Mucosa of gallbladder (tissue), 1 donor: ENCODE data around the gene ZNF672. TPM values are rescaled to one million over a fixed set of nuclear protein-coding genes. Genes with fewer than 3 reads are reported as not detected.
"Not testable (repeated sequence)": the region's sequence is repeated elsewhere in the genome, so short reads cannot be mapped to it uniquely, and the experiment has no call there.

Experiments used
- DNase-seq: peaks from one replicate; pipeline ENCODE4 v3.0.0-alpha.2; 2020; ENCODE audit warnings: low spot score
- total RNA-seq: library from RNA; stranded (reverse); gene quantifications from one replicate; pipeline ENCODE4 v1.2.1, GENCODE V29; 2021
- donor health status: DM: no; HTN: no; CAD: no.

ZNF672 gene
- total RNA-seq, 1 donor from 2014 or later = 41.6 TPM

DNA sequence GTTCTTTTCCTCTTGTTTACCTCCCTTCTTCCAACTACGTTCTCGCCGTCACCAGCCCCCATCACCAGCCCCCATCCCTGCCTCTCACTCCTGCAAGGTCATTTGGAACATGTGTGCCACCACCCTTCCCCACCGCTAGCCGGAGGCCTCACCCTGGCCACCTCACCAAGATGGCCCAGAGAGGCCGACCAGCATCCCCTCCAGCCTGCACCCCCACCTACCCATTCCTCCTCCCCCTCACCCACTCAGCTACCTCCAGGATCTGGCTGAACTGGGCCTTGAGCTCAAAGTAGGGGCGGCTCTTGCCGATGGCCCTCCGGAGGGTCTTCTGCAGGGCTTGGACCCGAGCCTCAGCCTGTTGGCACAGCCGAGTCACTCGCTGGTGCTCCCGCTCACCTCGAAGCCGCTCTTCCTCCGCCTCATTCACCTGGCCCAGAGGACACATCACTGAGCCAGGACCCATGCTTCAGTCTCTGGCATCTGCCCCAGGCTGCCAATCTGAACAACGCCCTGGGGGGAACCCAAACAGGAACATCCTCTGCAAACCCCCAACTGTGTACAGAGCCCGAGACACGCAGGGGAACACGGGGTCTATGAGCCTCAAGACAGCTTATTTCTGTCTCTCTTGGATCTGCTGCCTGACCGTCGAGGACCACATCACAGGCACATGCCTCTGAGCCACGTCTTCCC, 25.1 kb upstream of the ZNF672 start:
- no peak for DNase-seq

DNA sequence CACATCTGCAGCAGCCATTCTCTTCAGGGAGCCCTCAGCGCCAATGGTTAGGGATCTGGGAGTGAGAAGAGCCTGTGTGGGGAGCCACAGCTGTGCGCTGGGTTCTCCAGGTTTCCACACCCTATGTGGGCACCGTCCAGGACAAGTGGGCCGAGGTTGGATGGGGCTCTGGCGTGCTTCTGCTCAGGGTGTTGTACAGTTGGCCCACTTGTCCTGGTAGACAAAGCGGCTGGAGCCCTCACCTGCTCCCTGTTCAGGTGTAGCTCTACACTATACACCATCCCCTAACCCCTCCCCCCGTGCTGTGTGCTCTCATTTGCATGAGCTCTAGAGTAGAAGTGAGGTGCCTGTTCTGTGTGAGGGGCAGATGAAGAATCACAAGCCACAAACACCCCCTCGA, 24.5 kb upstream of the ZNF672 start:
- DNase-seq = no peak

DNA sequence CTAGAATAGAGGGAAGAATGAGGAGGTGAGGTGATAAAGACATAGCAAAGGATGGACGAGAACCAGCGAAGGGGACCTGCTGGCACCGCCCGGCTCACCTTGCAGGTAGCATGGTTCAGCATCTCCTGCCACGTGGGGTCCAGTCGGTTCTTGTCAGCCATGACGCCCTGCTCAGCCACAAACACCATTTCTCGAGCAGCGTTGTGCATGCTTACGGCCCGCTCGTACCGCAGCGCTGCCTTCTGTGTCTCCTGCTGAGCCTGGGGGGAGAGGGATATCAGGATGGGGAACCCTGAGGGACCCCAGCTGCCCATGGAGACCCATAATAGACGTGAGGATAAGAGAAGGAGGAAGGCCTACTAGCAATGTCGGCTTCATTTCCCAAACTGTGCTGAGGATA, 23.7 kb upstream of the ZNF672 start:
- DNase-seq = peak; percentile 4

DNA sequence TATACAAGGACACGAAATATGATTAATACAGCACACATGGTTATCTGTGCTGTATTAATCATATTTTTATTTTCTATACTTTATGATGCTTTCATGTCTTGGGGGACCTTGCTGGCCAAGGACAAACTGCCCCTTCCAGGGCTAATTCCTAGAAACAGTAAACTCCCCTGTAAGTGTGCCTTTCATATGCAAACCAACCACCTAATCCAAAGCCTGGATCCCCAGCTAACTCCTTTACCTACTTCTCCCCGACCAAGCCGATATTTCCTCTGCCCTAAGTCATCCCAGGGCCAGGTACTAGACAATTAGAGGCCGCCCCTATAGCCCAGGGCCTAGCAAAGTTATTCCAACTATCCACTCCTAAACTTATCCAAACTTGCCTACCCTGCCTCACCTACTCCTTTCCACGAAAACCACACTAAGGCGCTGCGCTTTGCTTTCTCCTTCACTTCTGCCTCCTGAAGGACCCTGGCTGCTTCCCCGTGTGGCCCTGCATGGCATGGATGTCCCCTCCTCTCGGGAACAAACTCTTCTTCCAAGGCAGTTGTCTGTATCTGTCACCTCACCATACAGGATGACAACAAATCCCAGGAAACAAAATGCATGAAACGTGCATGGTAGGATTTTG, 22.5 kb upstream of the ZNF672 start:
- DNase-seq = no peak

DNA sequence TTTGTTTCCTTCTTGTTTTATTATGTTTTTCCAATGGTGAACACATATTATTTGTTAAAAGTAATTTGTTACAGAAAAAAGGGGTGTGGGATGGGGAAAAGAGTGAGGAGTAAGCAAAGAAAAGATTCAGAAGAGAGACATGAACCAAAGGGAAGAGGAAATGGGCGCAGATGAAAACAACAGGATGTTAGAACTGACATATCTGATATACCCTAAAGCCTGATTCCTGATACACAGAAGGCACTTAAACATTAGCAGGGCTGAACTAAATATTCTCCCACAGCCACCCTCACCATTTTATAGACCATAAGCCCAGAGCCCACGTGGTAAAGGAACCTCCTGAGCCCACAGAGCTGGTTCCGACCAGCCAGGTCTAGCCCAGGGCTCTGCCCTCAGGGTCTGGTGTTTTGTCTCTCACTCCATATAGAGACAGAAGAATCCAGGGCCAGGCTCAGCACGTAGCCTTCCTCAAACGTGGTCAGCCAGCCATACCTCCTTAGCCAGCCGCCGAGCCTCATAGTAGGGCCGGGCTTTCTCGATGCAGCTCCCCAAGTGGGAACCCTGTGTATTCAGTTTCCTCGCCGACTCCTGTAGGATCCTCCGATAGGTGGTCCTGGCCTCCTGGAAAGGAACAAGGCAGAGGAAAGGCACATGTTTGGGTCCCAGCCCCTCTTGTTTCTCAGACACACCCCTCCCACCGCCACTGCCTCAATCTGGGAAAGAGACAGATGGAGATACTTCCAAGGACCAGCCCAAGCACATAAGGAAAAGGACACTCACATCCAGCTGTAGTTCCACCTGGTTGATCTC, 21.8 kb upstream of the ZNF672 start:
- no peak for DNase-seq

DNA sequence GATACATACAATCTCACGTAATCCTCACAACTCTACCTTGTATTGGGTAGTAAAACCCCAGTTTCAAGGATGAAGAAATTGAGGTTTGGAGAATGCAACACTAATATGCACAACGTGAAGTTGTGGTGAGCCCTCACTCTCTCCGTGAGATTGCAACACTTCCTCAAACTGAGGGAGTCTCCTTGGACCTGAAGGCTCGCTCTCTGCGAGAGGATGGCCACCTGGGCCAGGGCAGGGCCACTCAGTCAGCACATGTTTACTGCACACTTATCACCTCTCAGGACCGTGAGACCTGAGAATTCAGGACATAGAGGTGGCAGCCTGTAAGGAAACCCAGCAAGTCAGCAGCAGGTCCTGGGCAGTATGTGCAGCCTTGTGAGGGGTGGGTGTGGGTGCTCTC, 21.0 kb upstream of the ZNF672 start:
- DNase-seq = no peak

DNA sequence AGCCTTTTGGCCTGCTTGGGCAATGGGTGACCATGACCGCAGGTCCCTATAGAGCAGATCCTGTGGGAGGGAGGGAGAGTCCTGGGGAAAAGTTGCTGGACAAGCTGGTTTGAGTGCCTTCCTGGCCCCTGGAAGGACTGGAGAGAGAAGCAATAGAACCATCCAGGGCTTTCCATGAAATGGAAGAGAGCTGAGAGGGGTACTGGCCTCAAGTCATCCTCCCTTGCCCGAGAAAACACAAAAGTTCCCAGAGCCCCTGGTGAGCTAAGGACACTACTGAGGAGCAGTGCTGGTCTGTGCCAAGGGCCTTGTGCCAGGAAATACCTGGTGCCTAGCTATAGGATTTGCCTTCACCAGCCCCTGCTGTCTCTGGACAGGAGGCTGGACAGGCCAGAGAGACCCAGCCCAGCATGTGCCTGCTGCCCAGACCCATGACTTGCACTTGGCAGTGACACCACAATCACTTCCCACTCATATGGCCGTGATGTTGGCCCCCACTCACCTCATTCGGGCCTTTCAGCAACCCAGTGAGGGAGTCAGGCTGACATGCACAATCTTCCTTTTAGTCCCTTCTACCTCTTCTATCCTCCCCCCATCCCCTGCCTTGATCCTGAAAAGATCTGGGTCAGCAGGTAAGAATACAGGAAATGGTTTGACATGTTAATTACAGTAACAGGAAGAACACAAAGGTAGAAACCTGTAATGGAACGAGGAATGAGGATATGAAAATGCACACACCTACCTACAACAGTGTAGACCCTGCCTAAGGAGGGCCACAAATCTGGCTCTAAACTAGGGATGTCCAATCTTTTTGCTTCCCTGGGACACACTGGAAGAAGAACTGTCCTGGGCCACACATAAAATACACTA, 19.3 kb upstream of the ZNF672 start:
- DNase-seq = no peak

DNA sequence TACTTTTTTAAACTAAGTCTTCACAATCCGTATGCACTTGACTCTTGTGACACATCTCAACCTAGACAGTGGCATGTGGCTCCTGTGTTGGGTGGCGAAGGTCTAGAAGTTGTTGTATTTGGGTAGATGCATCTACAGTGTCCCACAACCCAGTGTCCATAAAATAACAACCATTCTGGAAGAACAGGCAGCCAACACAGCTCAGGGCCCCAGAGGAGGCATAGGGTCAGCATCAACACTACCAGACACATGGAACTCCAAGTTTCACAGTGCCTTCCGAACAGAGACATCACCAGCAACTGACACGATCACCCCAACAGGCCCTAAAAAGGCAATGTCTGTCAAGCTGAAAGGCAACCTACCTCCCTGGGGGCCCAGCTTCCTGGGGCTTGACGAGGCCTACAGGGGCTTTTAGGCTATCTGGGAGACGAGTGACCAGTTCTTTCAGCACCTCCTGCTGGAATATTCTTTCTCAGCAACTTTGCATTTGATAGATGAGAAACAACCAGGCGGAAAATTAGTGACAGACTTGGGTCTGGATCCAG, 17.9 kb upstream of the ZNF672 start:
- peak; percentile 7 for DNase-seq

DNA sequence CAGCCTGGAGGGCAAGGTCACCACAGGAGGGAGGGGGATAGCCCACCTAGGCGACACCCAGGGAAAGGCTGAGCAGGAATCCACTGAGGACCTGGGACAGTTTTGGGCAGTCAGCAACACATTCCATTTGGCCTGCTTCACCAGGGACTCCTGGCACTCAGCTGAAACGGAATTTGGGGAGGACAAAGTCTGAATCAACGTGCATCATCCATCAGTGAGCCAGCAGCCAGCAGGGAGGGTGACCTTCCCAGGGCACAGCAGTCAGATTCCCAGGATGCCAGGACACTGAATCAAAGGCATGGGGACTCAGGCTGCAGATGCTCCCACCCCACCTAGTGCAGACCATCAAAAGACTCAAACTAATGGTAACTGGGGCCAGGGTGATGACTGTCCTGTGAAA, 16.9 kb upstream of the ZNF672 start:
- DNase-seq = no peak

DNA sequence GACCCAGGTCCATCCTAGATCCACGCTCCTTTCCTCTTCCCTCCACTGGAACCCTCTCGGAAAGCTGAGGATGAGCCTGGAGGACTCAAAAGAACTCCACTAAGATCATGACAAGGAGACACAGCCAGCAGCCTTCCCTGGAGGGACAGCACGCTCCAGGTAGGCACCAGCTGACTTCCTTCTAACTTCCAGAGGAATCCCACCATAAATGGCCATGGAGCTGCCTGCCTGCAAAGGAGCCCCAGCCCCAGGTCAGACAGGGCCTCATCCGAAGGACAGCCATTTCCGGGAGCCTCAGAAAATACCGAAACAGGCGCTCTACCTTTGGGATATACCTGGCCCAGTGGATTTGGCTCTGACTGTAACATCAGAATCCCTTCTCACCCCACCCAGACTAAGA, 16.4 kb upstream of the ZNF672 start:
- no peak for DNase-seq

DNA sequence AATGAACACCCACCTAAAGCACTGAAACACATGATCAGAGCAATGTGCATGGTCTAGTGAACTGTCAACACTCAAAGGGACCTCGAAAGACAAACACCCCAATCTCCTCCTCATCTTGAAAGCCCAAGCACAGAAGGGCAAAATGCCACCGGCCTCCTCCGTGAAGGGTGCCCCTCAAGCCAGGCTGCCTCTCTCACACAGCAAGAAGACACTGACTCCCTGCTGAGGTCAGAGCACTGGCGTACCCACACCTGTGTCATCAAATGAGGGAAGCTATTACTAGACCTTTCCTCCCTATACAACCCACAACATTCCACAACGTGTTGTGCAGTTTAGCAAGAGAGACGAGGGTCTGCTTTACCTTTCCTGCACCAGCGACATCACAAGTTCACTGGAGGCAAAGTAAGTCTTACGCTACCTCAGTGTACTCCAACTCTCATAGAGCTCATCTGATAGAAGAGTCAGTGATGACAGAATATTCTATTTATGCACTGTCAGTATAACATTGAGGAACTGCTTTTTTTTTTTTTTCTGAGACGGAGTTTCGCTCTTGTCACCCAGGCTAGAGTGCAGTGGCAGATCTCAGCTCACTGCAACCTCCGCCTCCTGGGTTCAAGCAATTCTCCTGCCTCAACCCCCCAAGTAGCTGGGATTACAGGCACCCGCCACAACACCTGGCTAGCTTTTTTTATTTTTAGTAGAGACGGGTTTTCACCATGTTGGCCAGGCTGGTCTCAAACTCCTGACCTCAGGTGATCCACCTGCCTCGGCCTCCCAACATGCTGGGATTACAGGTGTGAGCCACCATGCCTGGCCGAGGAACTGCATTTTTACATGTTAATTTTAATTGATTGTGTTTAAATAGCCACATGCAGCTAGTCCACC, 15.6 kb upstream of the ZNF672 start:
- DNase-seq = no peak

DNA sequence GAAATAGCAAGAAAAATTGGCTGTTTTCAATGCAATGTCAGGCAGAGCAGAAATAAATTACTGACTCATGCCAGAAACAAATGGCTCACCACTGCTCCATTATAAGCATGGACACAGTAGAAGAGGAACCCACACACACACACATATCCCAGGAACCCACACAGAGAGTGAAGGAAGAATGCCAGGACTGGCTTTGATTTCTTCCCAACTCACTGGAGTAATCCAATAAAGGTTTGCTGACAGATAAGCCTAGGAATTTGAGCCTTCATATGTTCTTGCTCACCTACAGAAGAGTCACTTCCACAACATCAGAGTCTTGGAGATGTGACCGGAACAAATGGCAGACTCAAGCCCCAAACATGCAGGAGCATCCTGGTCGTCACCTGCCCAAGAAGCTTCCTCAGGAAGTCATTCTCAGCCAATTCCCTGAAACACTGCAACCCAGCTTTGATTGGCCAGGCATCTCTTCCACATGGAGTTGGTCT, 14.5 kb upstream of the ZNF672 start:
- no peak for DNase-seq

DNA sequence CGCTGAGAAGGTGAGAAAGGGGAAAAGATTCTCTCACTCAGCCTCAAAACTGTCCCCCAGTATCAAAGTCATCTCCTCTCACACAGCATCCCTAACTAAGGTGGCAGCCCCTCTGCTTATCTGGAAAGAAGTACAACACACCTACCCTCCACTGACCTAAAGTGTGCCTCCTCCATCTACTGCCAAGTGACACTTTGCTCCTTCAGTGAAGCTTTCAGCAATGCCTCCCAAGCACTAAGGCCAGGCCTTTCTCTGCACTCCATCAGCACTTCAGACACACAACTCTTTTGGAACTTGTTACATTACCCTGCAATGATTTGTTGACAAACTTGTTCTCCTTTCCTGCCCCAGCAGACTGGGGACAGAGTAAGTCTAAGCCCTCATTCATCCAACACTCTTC, 13.7 kb upstream of the ZNF672 start:
- no peak for DNase-seq

DNA sequence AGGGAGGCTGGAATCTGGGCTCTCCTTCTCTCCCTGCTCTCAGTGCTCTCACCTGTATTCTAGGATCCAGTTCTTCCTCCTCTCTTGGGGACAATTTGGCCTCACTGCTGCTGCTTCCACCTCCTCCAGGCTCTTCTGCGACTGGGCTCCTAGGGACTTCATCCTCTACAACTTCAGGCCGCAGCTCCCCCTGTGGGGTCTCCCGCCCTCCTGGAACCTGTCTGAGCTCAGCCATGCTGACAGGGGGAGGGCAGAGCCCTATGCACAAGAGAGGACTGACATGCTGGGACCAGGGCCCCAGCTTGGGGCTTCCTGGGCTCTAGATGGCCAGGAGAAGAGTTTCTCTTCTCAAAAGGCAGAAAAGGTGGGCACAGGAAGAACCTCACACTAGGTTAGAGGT, 13.3 kb upstream of the ZNF672 start:
- no peak for DNase-seq

DNA sequence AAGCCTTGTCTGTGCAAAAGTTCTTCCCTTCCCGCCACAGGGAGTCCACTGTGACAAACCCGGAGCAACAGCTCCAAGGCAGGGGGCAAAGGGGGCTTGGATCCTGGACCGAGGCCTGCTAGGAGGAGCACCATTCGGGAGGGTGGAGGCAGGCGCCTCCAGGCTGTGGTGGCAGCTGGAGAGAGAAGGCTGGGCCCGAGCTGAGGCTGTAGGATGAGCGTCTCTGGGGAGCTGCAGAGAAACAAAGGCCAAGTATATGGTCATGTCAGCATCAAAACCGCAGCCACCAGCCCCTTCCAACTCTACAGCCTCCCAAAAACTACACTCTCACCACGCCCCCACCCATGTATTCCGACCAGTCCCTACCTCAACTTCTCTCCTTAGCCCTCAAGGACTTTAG, 12.9 kb upstream of the ZNF672 start:
- no peak for DNase-seq

DNA sequence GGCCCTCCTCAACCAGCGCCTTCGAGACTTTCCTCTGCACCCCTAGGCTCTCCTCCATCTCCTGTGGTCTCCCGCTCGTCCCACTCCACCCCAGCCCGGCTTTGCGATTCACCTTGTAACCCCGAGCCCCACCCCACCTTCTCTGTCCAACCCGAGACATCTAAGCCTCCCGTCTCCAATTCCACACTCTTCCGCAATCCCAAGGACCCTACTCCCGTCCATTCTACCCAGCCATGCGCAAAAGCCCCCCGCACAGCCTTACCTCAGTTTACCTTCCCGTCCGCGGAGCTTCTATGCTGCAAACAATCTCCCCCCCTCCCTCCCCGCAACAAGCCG, 12.5 kb upstream of the ZNF672 start:
- DNase-seq = no peak

DNA sequence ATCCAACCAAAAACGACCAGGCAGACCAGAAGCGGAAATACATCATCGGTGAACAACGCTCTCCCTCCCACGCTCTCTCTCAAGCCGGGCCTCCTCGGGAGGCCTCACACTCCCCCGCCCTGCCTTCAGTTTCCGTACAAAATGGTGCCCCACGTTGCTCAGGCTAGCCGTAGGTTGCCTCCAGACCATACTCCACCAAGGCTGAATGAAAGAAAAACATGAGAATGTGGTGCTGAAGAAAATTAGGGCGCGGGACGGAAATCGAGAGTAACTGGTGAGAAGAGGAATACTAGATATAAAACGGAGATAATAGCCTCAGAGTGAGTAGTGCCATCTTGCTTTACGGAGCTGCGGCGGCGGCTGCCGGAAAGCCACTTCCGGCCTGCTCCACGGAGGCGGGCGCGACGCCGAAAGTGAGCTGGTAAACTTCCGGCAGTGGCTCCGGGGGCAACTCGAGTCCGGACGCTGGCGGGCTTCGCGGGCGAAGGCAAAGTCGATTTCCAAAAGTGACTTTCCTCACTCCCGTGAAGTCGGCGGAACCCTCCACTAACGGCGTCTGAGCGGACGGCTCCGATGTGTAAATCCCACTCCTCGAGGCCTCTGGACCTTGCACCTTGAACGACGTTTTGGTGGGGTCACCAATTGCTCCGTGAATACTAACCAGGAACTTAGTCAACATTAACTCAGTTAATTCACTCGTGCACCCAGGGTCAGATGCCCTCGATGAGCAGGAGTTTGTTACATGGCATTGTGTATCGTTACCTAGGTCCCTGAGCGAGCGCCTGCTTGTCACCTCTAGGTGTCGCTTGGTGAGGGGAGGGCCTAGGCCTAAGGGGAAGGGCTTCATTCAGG, 11.9 kb upstream of the ZNF672 start, which contains the start of gene SH3BP5L:
SH3BP5L (minus strand) TSS at position 7 of the 852 bp plus-strand sequence. CDS start 980 bp downstream, outside the sequence.
- DNase-seq = peak; percentile 94

DNA sequence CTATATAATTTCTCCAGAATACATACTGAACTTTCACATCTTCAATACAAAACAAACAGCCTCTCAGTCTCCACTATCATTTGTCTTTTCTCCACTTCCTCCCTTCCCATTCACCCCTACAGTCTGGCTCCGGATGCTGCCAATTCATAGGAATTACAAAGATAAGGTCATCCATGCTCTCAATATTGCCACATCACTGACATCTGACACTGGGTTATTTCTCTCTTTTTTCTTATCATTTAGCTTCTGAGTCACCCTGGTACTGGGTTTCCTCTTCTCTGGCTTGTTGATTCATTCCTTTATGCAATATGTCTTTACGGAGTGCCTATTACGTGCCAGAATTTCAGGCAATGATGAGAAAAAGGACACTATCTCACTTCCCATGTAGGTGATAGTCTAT, 9.2 kb upstream of the ZNF672 start:
- DNase-seq = no peak

DNA sequence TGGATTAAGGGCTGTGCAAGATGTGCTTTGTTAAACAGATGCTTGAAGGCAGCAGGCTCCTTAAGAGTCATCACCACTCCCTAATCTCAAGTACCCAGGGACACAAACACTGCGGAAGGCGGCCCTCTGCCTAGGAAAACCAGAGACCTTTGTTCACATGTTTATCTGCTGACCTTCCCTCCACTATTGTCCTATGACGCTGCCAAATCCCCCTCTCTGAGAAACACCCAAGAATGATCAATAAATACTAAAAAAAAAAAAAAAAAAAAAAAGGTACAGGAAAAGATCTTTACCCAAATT, 7.4 kb upstream of the ZNF672 start:
- DNase-seq = not testable (repeated sequence)

DNA sequence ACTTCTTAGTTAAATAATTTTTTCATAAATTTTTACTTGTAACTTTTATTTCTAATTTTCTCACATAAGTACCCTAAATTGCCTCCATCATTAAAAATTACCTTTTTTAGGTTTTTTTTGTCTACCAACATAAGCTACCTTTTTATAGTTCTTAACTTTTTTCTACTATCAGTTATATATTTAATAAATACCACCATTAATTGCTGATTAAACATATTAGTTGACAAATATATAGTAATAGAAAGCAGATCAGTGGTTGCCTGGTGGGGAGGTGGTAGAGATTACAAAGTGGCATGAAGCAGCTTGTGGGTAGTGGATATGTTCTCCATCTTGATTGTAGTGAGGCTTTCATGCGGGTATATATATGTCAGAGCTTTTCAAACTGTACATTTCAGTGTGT, 6.2 kb upstream of the ZNF672 start:
- no peak for DNase-seq
